HepG2 (cell line): Measurements from ENCODE around the gene SPINDOC. TPM values are rescaled to one million over a fixed set of nuclear protein-coding genes. Genes with fewer than 3 reads are reported as not detected.

ENCODE experiments used
- CEBPZ ChIP-seq: IDR thresholded peaks from 2 replicates; pipeline ENCODE4 v1.6.1; 2012; ENCODE audit warnings: low read length, improper control_type of control experiment
- CHCHD3 ChIP-seq: sonication (generic); formaldehyde crosslinking; IDR thresholded peaks from 2 replicates; pipeline ENCODE4 v1.8.0; 2022; ENCODE audit warnings: mild to moderate bottlenecking, missing genetic modification reagents, moderate library complexity
- DPF2 ChIP-seq: sonication (generic); formaldehyde crosslinking; IDR thresholded peaks from 2 replicates; pipeline ENCODE4 v1.4.0; 2020; ENCODE audit warnings: mild to moderate bottlenecking, low read depth, missing genetic modification reagents, borderline replicate concordance
- ELF3 ChIP-seq: IDR thresholded peaks from 2 replicates; pipeline ENCODE4 v1.6.1; 2016; ENCODE audit warnings: missing genetic modification reagents, missing compliant biosample characterization
- GMEB1 ChIP-seq: sonication (generic); formaldehyde crosslinking; IDR thresholded peaks from 2 replicates; pipeline ENCODE4 v1.5.1; 2020; ENCODE audit warnings: missing genetic modification reagents, mild to moderate bottlenecking, borderline replicate concordance
- HBP1 ChIP-seq: IDR thresholded peaks from 2 replicates; pipeline ENCODE4 v1.6.1; 2016; ENCODE audit warnings: low read depth, control low read depth
- IRF1 ChIP-seq: sonication (generic); formaldehyde crosslinking; IDR thresholded peaks from 2 replicates; pipeline ENCODE4 v1.4.0; 2020; ENCODE audit warnings: low read depth, mild to moderate bottlenecking, missing genetic modification reagents
- KLF6 ChIP-seq: IDR thresholded peaks from 2 replicates; pipeline ENCODE4 v1.8.0; 2016; ENCODE audit warnings: missing biosample characterization, missing genetic modification reagents
- MBD4 ChIP-seq: IDR thresholded peaks from 2 replicates; pipeline ENCODE4 v1.6.1; 2012; ENCODE audit warnings: low read length, inconsistent platforms, borderline replicate concordance
- MBNL3 ChIP-seq: fragments of 250-450 bp; sonication (Bioruptor Pico); conservative IDR thresholded peaks from 2 replicates; pipeline ENCODE4 v1.8.0; 2022; ENCODE audit warnings: mild to moderate bottlenecking, inconsistent platforms
- MYC ChIP-seq: sonication (generic); formaldehyde crosslinking; IDR thresholded peaks from 2 replicates; pipeline ENCODE4 v1.9.0; 2021; ENCODE audit warnings: missing genetic modification reagents, borderline replicate concordance
- ONECUT2 ChIP-seq: sonication (generic); formaldehyde crosslinking; IDR thresholded peaks from 2 replicates; pipeline ENCODE4 v1.4.0; 2020; ENCODE audit warnings: missing genetic modification reagents
- RFX3 ChIP-seq: IDR thresholded peaks from 2 replicates; pipeline ENCODE4 v1.6.1; 2016; ENCODE audit warnings: missing biosample characterization, missing genetic modification reagents
- RXRB ChIP-seq: IDR thresholded peaks from 2 replicates; pipeline ENCODE4 v1.6.1; 2016; ENCODE audit warnings: borderline replicate concordance, missing genetic modification reagents, missing compliant biosample characterization
- SMYD3 ChIP-seq: sonication (generic); formaldehyde crosslinking; IDR thresholded peaks from 2 replicates; pipeline ENCODE4 v1.8.1; 2023; ENCODE audit warnings: mild to moderate bottlenecking, missing genetic modification reagents
- TAF1 ChIP-seq: sonication (generic); formaldehyde crosslinking; IDR thresholded peaks from 2 replicates; pipeline ENCODE4 v1.4.0; 2020; ENCODE audit warnings: missing genetic modification reagents
- TAF15 ChIP-seq: fragments of 200-400 bp; formaldehyde crosslinking; IDR thresholded peaks from one replicate; pipeline ENCODE4 v1.6.1; 2018; ENCODE audit warnings: mild to moderate bottlenecking, low read depth, low read length; ENCODE audit not compliant: poor library complexity, severe bottlenecking
- TEF ChIP-seq: sonication (generic); formaldehyde crosslinking; IDR thresholded peaks from 2 replicates; pipeline ENCODE4 v1.5.0; 2020; ENCODE audit warnings: missing genetic modification reagents
- ZNF460 ChIP-seq: sonication (generic); formaldehyde crosslinking; IDR thresholded peaks from 2 replicates; pipeline ENCODE4 v1.5.1; 2020; ENCODE audit warnings: missing genetic modification reagents, mild to moderate bottlenecking, borderline replicate concordance
- polyA plus RNA-seq, 8 experiments: library from polyadenylated mRNA; depleted of rRNA in 3 of 8; stranded (reverse) in 7 of 8; unstranded in 1 of 8; fragments of >200 nt; fragmentation: Illumina TruSeq in 4 of 8; extraction: Trizol in 4 of 8; gene quantifications; 2 replicates each; pipeline versions ENCODE4 v1.2.1 to v1.2.3, GENCODE V29; 2011 to 2016; ENCODE audit warnings: low read depth in 4 of 8, missing spikeins in 1 of 8, mixed read lengths in 1 of 8; ENCODE audit not compliant: insufficient read depth in 1 of 8
- total RNA-seq, 5 experiments: library from RNA; depleted of rRNA; stranded (reverse); fragments of >200 nt; fragmentation: Illumina TruSeq; extraction: Trizol; gene quantifications; 2 replicates each; pipeline ENCODE4 v1.2.3, GENCODE V29; 2016; ENCODE audit warnings: low read depth in 1 of 5

The SPINDOC gene
- total and polyA plus RNA-seq, 2 of the 13 experiments (the other 11 are each of a cell fraction or from before 2014, with no cell fraction given), result 21.4 to 29.9 TPM

GRCh38 chr11:63837027-63837688 is 23.9 kb downstream of the SPINDOC start (continued):
- TF ChIP-seq TEF (no peak), TAF1 (CRISPR knock-in tag) (no peak), CEBPZ (no peak), ELF3 (0 out of 2 replicates have a peak, but pooled peaks have one; percentile 17), ONECUT2 (no peak), KLF6 (CRISPR knock-in tag) (no peak), TAF15 (no peak), MBNL3 (CRISPR knock-in tag) (no peak), MBD4 (no peak), DPF2 (CRISPR knock-in tag) (no peak), CHCHD3 (no peak), RXRB (peak; percentile 24; the same call in 1 of the 2 replicates), IRF1 (CRISPR knock-in tag) (no peak), RFX3 (CRISPR knock-in tag) (no peak), SMYD3 (CRISPR knock-in tag) (no peak), MYC (CRISPR knock-in tag) (0 out of 2 replicates have a peak, but pooled peaks have one; percentile 25), ZNF460 (CRISPR knock-in tag) (no peak), HBP1 (CRISPR knock-in tag) (0 out of 2 replicates have a peak, but pooled peaks have one; percentile 28), GMEB1 (no peak)
